GM19035 (cell line): ENCODE data around the gene TECRL.

Experiments used
- ATAC-seq: cut with Tn5 transposase; IDR thresholded peaks from one replicate; pipeline ENCODE4 v1.9.1; 2021; ENCODE audit not compliant: unreplicated experiment

The TECRL gene, protein sequence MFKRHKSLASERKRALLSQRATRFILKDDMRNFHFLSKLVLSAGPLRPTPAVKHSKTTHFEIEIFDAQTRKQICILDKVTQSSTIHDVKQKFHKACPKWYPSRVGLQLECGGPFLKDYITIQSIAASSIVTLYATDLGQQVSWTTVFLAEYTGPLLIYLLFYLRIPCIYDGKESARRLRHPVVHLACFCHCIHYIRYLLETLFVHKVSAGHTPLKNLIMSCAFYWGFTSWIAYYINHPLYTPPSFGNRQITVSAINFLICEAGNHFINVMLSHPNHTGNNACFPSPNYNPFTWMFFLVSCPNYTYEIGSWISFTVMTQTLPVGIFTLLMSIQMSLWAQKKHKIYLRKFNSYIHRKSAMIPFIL

DNA sequence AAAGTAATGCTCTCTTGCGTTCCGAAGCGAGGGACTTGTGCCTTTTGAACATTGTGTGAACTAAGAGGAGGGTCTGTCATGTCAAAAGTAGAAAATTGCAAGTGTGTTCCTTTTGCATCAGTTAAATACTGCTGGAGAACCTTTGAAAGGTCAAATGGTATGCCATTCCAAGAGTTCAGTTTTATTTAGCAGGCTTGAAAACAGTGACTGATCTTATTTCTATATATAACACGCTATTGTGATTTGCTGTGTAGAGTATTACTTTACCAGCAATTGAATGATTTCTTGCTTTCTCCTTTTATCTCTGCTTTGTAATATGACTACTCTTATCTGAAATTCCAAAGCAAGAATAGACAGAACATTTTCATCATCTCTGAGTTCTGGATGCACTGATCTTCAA lies at the start of gene TECRL:
Gene TECRL (minus strand): TSS at position 151 of the 400 bp plus-strand sequence. CDS start 99 bp downstream, at position 52.
- ATAC-seq = no peak

DNA sequence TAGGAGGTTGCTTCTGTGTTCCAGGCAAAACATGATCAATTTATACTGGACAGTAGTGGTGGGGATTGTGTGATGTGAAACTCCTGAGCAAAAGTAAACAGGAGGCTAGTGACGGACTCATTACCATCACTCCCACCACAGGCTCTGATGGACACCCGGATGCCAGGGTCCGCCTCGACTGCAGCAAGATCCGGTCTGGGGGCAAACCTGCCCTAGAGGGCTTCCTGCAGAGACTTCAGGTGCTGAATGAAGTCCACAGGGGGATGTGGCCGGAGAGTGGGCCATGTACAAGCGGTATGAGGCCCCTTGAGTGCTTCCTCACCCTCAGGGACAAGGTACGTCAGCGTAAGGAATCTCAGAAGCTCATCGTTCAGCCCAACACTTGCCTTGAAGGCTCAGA lies 23.4 kb upstream of the TECRL start:
- ATAC-seq = no peak

DNA sequence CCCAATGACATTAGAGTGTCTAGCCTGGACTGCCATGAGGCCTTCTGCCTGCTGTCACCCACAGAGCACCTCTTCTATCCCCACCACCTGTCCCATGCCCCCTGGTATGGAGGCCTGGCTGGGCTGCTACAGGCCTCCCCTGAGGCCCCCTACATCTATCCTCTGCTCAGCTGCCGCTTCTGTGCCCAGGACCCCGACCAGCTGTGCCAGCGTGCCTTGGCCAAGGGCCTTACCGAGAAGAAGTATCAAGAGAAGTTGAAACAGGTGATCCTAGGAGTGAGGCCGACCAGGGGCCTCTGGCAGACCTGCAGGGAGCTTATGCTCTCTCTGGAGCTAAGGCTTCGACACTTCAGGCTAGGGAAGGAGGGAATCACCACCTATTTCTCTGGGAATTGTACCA lies 21.7 kb upstream of the TECRL start:
- no peak for ATAC-seq

DNA sequence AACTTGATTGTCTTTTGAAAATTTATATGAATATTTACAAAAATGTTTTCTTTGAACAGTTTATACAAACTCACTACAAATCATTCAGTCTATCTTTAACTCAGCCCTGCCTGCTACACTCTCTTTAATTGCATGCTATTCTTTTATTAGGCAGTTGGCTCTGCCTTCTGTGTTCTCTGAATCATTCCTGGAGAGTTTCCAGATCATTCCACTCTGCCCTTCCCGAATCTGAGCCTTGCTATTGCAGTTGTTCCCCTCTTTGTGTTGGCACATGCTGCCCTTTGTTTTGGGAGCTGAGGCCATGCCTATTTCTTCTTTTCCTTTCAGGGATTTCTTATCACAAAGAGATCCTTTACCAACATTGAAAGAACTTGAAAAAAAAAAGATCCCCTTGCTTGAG lies 8.7 kb upstream of the TECRL start:
- ATAC-seq = no peak

DNA sequence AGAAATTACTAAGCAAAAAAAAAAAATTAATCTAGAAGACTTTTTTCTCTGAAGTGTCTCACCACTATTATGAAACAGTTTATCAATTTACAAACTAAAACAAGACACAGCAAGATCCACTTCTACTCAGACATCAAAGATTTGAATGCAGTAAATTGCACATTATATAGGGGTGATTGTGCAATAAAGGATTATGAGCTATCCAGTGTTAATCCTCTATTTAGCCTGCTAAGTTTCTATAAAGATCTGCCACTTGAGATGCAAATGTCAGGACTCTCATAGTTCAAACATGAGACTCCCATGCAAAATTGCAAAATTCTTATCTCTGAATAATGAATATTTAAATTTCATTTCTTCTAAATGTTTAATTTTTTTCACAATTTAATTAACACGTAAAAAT lies 2.2 kb downstream of the TECRL start:
- no peak for ATAC-seq

DNA sequence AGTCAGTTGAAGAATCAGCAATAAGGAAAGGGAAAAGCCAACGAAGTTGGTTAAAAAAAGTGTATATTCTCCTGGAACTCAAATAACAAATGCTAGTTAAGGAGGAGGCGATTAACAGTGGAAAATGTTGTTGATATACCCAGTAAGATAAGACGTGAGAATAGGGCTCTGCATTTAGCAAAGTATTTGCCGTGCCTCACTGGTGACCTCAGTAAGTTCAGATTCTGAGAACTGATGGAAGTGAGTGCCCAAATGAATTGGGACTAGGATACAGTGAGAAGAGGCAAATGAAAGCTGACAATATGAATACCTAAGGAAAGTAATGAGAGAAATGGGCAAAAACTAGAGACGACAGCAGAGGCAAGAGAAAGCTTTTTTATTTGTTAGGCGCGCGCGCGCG lies 3.5 kb downstream of the TECRL start:
- ATAC-seq = no peak

DNA sequence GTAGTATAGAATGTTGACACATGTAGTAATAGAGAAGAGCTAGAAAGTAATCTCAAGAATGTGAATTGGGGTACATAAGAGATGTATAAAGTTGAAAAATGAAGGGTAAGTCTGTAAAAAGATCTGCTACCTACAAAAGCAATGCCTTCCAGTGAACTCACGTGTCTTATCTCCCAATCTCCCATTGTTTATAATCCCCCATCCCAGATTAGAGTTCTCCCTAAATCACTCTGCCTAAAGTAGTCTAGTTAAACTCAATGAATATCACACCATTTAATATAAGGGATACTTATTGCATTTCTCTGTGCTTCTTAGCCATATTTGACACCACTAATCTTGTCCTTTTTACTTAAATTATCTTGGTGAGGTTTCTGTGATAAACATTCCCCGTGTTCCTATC lies 6.6 kb downstream of the TECRL start:
- ATAC-seq = no peak

DNA sequence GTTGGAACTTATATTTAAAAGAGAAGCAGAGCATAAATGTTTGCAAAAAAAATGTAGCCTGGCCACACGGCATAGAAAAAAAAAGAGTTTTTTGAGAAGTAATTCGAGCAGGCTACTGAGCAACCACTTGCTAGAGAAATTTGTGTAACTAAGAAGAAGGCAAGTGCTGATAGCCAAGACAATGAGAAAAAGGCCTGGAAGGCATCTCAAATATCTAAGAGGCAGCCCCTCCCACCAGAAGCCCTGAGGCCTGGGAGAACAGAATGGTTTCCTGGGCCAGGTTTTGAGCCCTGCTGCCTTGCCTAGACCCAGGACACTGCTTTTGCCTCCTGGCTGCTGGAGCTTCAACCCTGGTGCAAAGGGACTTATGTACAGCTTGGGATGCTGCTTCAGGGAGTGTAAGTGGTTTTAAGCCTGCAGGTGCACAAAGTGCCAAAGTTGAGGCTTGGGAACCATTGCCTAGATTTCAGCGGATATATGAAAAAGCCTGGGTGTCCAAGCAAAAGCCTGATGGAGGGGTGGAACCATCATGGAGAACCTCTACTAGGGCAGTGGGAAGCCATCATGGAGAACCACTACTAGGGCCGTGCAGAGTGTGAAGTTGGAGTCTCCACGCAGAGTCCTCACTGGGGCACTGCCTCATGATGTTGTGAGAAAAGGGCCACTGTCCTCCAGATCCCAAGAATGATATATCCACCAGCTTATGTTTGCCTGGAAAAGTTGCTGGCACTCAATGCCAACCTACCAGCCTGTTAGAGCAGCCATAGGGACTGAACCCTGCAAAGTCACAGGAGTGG lies 9.7 kb downstream of the TECRL start:
- no peak for ATAC-seq

DNA sequence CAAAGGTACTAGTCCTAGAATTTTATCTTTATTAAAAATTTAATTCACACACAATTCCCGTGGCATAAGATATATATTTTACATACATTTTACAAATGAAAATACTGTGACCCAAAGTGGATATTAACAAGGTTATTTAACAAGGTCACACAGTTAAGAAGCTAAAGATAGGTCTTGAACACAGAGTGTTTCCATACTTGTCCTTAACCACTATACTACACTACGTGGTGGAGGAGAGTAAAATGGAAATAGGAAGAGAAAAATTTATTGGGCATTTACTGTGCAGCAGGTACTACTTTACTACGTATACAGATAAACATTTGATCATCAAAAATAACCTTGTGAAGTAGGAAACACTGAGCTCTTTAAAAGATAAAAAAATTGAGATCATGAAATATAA lies 14.8 kb downstream of the TECRL start:
- ATAC-seq = no peak

DNA sequence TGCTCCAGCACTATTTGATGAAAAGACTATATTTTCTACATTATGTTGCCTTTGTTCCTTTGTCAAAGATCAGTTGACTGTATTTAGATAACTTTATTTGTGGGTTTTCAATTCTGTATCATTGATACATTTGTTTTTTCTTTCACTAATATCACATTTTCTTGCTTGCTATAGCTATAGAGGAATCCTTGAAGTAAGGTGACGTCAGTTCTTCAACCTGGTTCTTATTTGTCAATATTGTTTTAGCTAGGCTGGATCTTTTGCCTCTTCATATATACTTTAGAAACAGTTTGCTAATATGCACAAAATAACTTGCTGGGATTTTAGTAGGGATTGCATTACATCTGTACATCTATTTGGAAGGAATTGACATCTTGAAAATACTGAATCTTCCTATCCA lies 21.0 kb downstream of the TECRL start:
- no peak for ATAC-seq

DNA sequence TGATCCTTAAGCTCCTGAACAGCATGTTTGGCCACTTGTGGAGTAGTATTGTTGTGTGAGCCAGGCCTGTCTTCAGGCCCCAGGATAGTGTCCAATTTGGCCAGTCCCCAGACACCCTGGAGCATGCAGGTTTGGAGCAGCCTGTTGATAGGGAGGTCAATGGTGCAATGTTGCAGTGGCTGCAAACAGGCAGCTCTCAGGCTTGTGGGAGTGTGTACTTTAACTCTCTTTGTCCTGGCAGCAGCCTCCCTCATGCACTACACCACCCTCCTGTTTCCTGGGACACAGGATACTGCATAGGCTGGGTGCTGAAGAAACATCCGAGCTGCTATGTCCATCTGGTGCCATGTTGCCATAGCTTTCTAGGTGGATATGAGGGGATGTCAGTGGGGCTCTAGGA lies 24.0 kb downstream of the TECRL start:
- ATAC-seq = no peak

DNA sequence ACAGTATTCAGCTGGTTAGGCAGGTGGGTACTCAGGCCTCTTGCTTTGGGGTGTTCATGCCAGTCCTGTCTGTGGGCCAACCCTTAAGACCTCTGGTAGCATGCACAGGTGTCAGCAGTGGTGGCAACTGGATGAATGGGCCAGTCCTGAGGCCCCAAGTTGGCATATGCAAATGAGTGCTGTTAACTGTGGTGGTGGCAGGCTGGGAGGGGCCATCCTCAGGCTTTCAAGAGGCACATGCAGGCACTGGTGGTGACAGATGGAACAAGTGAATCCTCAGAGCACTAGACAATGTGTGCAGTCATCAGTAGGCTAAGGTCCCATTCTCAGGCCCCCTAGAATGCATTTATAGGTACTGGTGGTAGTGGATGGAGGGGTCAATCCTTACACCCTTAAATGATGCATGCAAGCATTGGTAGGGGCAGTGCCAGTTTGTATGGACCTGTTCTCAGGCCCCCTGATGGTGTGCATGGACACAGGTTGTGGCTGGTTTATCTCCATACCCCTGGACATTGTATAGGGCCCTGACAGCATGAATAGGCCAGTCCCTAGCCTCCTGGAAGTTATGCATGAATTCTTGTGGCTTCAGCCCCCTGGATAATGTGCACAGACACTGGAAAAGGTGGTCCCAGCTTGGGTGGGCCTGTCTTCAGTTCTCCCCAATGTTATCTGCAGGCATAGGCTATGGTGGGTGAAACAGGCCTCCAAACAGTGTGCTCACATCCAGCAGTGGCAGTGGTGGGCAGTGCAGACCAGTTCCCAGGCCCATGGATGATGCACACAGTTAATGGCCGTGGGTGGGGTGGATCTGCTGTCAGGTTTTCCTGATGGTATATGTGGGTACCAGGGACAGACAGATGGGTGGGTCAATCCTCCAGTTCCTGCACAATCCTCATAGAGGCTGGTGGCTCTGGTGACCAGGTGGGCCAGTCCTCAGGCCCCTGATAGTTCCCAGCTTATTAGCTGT lies 24.7 kb downstream of the TECRL start:
- ATAC-seq = no peak

DNA sequence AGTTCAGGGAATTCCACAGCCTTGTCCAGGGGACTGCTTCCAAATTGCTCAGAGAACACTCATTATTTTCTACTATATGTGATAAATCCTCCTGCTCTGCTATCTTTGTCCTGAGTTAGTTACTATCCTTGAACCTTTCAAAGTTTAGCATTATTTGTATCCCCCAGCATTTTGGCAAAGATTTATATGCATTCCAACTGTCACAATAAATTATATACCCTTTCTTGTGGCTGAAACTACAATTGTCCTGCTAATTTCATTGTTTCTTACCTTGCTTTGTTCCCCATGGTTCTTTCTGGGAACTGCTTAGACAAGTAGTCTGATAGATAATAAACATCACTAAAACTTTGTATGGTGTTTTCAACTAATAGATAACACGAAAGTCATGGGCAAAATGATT lies 40.5 kb downstream of the TECRL start:
- ATAC-seq = no peak

DNA sequence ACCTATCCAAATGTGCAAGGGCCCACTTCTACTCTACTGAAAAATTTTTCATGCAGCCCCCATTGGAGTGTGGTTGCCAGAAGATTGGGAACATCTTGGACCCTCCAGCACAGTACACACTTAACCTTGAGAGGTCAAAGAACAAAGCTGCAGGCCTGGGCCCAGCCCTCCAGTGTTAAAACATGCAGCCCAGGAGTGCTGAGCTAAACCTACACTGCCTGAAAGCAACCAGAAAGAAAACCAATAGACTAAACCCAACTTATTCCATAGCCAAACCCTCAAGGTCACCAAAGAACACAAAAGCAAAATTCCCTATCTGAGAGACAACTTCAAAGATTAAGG lies 47.9 kb downstream of the TECRL start:
- no peak for ATAC-seq

DNA sequence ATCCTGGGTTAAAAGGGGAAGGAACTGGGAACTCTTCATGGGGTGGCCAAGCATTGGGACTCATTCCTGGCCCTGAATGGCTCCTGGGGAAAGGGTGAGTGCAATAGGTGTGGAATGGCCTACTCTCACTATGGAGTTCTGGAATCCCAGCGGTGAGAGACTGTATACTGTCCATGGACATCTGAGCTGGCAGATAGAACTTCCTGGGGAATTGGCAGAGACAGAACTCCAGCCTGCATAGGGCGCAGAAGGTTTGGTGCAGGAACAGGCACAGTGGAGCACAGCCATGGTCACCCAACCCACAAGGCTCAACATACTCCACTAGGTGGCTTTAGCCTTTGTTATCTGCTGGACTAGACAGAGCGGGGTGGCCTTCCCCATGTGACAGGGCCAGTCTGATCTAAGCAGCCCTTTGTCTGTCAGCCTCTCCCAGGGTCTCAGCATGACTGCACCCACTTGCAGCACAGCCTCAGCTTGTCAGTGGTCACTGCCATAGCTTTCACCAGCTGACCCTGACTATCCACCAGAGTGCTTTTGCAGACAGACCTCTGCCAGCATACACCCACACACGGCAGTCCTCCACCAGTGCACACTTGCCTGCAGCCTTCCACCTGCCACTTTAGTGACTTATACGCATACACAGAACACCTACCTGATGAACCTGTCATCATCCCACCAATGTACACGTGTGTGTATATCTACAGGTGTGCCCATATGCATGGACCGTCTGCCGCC lies 48.4 kb downstream of the TECRL start:
- ATAC-seq = no peak

DNA sequence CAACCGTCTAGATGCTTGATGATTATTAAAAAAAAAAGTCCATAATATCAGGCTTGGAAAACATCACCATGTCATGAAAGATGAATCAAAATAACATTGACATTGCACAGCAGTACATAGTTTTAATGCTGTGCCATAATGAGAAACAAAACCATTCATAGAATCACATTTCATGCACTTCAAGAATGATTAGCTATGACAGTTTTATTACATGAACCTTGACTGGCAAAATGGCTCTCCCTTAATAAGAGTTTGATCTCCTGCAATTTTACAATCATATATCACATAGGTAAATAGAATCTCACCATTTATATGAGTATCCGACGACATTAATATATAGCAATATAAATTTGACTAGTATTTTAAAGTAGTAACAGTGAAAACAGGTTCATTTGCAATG lies 49.8 kb downstream of the TECRL start:
- no peak for ATAC-seq

DNA sequence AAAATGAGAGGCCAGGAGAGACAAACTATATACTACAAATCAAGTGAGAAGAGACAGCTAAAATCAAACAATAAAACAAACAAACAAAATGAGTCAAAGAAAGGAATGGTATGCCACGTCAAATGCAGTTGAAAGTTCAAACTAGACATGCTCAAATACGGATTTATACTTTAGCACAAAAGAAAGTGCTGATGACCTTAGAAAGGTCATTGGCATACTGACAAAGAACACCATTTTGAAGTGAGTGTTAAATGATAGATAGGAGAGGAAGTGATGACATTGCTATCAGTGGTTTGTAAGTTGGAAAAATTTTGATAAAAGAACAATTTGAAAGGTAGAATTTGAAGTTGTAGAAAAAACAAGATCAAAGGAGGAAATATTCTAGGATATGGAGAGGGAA lies 55.3 kb downstream of the TECRL start:
- ATAC-seq = no peak

DNA sequence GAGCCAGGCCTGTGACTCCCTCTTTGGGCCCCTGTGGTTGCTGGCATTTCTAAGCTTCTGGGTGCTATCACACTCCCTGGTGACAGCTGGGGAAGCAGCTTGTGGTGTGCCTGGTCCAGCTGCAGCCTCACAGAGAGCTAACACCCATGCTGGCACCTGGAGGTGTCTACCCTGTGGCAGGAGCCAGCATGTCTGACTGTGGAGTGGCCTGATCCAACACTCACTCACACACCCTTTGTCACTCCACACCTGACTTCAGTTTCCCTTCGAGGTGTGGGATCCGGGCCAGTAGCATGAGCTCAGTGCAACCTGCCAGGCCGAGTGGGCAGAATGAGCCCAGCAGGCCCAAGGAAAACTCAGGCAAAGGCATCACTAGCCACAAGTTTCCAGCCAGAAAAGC lies 67.5 kb downstream of the TECRL start:
- no peak for ATAC-seq

DNA sequence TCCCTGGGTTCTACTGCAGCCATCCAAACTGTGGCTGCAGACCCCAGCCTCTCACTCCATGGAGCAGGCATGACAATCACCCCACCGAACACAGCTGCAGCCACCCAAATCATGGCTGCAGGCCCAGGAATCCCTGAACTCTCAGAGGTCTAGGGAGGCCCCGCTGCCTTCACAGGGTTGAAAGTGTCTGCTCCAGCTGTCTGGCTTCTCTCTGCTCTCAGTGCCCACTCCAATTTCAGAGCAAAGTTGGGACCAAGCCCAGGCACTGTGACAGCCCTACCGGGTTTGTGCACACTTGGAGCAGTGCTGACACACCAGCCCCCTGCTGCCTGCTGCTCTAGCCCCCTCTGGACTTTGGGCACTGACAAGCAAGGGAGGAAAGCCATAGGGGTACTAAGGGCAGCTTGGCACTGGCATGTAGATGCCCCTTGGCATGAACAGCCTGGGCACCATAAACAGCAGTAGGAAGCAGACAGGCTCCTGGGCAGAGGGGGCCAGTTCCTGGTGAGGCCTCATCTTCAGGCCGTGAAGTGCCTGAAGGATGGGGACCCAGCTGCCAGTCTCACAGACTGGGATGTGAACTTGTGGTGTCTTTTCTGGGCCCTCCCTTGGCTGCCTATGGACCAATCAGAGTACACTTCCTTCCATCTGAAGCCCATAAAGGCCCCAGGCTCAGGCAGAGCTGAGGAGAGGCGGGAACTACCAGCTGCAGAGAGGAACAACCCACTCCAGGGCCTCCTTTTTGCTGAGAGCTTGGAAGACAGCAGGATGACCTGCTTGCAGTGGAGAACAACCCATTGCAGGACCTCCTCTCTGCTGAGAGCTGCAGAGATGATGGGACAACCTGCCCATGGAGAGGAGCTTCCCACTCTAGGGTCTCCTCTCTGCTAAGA lies 68.8 kb downstream of the TECRL start:
- ATAC-seq = no peak

DNA sequence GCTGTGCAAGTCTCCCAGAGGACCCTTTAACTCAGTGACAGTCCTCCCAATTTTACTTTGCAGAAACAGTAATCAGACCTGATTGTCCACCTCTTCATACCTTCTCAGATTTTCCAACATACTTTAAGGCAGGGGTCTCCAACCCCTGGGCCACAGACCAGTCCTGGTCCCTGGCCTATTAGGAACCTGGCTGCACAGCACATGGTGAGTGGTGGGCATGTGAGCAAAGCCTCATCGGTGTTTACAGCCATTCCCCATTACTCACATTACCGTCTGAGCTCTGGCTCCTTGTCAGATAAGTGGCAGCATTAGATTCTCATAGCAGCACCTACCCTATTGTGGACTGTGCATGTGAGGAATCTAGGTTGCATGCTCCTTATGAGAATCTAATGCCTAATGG lies 74.3 kb downstream of the TECRL start:
- ATAC-seq = no peak
